GM12891 (cell line): Measurements from ENCODE around the gene SORCS2.

ENCODE experiments used
- DNase-seq: peaks from one replicate; pipeline ENCODE4 v3.0.0; 2011; ENCODE audit warnings: low spot score; ENCODE audit not compliant: insufficient read length
- FAIRE-seq: peaks from 2 replicates; lab custom pipeline; 2011; peaks lifted over from hg19 to GRCh38; lab: Jason Lieb, UNC
- PAX5 ChIP-seq: IDR thresholded peaks from 2 replicates; pipeline ENCODE4 v1.6.1; 2011; ENCODE audit warnings: low read length, moderate library complexity, mild to moderate bottlenecking; ENCODE audit not compliant: insufficient read depth, severe bottlenecking
- POLR2A ChIP-seq: IDR thresholded peaks from 2 replicates; pipeline ENCODE4 v1.6.1; 2011; ENCODE audit warnings: low read depth, low read length, control low read depth
- POLR2AphosphoS5 ChIP-seq: IDR thresholded peaks from 2 replicates; pipeline ENCODE4 v1.6.1; 2011; ENCODE audit warnings: low read depth, low read length, control low read depth
- POU2F2 ChIP-seq: IDR thresholded peaks from 2 replicates; pipeline ENCODE4 v1.6.1; 2011; ENCODE audit warnings: low read depth, mild to moderate bottlenecking, control low read depth, low read length, moderate library complexity
- SPI1 ChIP-seq: IDR thresholded peaks from 2 replicates; pipeline ENCODE4 v1.6.1; 2011; ENCODE audit warnings: low read depth, low read length, control low read depth
- TAF1 ChIP-seq: IDR thresholded peaks from 2 replicates; pipeline ENCODE4 v1.6.1; 2011; ENCODE audit warnings: low read depth, low read length, control low read depth

The SORCS2 gene

DNA sequence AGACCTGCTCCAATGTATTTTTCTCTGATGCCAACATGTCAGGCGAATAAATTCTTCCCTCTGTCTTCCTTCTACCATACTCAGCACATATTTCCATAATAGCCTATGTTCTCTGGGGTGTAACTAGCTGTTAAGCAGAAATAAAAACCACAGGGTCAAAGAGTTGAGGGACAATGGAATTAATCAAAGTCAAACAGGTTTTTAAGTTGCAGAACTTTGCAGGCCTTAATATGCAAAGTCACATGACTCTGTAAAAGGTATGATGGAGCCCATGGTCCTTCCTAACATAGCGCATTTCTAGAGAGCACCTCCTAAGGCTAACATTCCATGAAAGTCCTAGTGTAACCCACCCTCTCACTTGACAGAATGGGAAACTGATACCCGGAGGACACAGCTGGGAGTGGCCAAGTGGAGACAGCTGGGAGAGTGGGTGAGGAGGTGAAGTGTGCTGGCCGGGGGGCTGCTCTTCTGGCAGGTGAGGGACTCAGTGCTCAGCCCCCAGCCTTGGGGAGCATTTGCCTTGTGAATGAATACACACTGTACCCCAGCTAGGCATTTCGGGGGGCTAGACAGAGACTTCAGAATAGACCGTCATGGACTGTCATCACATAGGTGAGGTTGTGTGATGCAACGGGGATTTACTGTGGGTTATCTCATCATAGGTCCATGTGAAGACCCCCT is 8.4 kb upstream of the SORCS2 start:
- no peak for DNase-seq
- no peak for FAIRE-seq
- TF ChIP-seq POLR2A (no peak), SPI1 (no peak), POU2F2 (no peak), TAF1 (no peak), POLR2AphosphoS5 (no peak), PAX5 (no peak)

DNA sequence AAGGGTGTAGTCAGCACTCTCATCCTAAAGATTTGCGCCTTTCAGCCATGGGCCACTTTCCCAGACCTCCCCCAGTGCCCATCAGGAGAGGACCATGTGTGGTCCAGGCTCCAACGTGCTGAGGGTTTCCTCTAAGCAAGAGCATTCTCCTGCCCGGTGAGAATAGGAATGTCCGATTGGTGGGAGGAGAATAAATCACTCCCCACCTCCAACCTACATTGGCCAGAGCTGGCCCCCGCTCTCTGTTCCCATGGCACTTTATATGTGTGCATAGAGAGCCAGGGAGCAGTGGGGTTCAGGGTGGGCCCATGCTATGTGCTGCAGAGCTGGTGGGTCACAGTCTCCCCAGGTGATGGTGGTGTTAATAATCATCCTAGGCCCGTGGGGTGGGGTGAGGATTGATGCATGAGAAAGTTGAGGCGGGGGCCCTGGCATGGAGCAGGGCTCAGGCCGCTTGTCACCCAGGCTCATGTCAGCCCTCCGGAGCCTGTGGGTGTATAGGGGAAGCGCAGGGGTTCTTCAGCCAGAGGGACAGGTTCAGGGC is 6.8 kb upstream of the SORCS2 start:
- no peak for DNase-seq
- TF ChIP-seq POLR2AphosphoS5 (no peak), PAX5 (no peak), POLR2A (no peak), POU2F2 (no peak), TAF1 (no peak)
- FAIRE-seq, result no peak

DNA sequence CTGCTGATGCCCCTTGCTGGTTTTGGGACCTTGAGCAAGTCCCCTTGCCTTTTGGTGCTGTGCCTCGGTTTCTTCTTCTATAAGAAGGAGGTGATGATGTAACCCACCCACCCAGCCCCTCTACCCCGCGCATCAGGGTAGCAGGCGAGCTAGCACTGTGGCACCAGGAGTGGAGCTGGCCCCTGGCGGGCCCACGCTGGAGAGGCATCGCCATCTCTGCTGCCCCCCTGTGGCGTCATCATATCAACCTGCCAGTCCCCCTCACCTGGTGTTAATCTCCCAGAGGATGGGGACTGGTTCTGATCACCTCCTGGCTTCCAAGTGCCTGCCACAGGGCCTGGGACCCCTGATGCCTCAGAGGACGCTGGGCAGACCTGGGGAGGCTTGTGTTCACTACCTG is 6.3 kb upstream of the SORCS2 start:
- no peak for DNase-seq
- TF ChIP-seq PAX5 (no peak), POLR2A (no peak), SPI1 (no peak), POU2F2 (no peak), TAF1 (no peak), POLR2AphosphoS5 (no peak)
- no peak for FAIRE-seq

DNA sequence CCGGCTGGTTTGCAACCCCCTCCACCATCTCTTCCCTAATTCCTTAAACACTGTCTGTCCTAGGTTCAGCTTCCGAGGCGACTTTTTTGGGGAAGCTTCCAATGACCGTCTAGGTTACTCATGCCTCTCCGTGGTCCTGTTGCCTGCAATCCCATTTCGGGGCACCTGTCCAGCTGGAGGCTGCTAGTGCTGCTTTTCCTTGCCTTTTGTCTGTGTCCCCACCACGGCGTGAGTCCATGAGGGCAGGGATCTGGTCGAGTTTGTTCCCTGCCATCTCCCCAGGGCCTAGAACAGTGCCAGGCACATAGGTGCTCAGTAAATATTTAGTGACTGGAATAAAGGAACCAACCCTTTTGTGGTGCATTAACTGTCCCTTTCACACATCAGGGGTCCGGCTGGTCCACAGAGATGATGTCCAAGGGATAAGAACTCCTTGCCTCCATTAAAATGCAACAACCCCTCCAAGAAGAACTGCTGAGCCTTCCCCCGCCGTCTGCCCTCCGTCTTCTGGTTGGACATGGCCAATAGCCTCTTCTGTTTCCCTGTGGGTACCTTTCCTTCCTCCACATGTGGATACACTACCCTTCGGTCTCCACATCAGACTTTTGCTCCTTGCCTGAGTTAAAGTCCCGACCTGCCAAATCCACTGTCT is 5.7 kb upstream of the SORCS2 start:
- no peak for DNase-seq
- no peak for FAIRE-seq
- TF ChIP-seq POLR2A (no peak), PAX5 (no peak), SPI1 (no peak), POLR2AphosphoS5 (no peak), TAF1 (no peak), POU2F2 (no peak)

DNA sequence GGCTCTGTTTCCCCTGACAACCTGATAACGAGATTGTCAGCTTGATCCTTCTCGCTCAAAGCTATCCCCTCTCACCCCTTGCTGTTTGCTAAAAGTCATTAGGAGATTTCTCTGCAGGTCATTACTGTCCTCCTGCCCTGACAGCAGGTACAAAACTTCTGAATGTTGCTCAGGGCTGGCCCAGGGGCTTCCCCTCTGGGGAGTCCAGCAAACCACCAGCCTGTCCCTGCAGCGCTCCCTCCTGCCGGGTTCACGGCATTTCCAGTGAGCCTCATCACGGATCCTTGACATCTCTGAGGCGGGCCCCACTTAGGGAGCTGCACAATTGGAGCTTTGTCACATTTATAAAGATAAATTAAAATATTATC is 5.2 kb upstream of the SORCS2 start:
- FAIRE-seq (no peak), DNase-seq (no peak)
- no peak for TF ChIP-seq PAX5
- no peak for TF ChIP-seq POU2F2
- TF ChIP-seq POLR2AphosphoS5, result no peak
- no peak for TF ChIP-seq SPI1
- no peak for TF ChIP-seq TAF1
- TF ChIP-seq POLR2A, result no peak

DNA sequence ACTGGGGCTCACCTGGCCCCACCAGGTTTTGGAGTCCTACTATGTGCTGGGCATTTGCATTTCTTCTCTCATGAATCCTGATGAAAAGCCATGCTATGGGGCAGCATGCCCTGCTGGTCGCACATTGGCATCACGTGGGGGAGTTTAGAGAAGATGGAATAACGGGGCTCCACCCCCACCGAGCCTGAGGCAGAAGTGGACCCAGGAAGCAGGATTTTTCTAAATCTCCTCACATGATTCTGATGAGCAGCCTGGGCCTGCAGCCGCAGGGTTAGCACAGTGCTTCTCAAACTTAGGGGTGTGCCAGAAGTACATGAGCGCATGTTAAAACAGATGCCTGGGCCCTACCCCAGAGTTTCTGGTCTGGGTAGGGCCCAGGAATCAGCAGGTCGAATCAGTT is 4.6 kb upstream of the SORCS2 start:
- TF ChIP-seq POU2F2 (no peak), SPI1 (no peak), TAF1 (no peak), POLR2AphosphoS5 (no peak), POLR2A (no peak), PAX5 (no peak)
- no peak for DNase-seq
- no peak for FAIRE-seq

DNA sequence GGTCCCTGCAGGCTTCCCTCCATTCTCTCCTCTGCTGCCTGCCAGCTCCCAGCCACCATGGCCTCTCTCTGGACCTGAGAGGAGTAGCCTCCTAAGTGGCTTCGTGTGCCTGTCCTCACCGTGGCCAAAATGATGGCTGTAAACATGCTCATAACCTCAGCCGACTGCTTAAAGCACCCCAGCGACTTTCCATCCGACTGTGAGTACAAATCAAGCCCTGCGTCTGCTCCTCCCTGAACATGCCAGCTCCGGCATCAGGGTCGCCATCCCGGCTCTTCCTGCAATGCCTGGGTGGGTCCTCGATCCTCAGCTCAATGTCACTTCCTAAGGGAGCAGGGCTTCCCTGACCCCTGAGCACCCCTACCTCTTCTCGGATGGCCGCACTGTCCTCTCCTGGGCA is 3.3 kb upstream of the SORCS2 start:
- TF ChIP-seq POLR2AphosphoS5, result no peak
- no peak for TF ChIP-seq POLR2A
- no peak for TF ChIP-seq POU2F2
- no peak for TF ChIP-seq PAX5
- TF ChIP-seq TAF1, result no peak
- no peak for TF ChIP-seq SPI1
- DNase-seq (no peak), FAIRE-seq (no peak)

DNA sequence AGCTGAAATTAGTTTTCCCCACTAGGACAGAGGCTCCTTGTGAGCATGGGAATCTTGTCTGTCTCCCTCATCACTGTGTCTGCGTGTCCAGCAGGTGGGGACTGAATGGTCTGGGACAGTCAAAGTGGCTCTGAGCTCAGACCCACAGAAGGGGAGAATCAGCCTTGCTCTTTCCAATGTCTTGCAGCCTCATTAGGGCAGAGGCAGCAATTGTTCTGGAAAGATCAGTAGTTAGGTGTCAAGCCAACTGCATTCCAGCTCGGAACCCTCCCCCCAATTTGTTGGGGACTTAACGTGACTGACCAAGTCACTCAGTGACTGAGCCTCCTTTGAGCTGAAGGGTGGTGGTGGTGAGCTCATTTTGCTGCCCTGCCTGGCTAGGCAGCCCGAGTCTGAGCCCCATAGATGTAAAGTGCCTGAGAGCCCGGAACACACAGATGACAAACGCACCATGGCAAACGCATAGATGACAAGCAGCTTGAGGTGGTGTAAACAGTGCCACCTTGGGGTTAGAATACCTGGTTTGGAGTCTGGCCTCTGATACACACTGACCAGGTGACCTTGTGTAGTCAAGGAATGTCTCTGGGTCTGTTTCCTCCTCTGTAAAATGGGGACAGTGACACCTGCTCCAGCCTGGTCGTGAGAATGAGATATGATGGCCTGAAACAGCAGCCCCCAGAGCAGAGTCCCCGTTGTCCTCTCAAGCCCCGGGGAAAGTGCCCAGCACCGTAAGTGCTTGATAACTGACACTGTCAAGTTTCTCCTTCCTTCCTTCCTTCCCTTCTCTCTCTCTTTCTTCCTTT is 2.7 kb upstream of the SORCS2 start:
- no peak for FAIRE-seq
- no peak for DNase-seq
- TF ChIP-seq SPI1, result no peak
- no peak for TF ChIP-seq POLR2A
- no peak for TF ChIP-seq POU2F2
- TF ChIP-seq TAF1, result no peak
- no peak for TF ChIP-seq PAX5
- TF ChIP-seq POLR2AphosphoS5, result no peak

DNA sequence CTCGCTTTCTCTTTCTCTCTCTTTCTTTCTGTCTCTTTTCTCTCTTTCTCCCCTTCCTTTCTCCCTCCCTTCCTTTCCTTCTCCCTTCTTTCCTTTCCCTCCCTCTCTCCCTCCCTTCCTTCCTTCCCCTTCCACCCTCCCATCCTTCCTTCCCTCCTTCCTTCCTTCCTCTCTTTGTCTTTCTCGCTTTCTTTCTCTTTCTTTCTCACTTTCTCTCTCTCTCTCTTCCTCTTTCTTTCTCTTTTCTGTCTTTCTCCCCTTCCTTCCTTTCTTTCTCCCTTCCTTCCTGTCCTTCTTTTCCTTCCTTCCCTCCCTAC is 2.1 kb upstream of the SORCS2 start:
- DNase-seq, result no peak
- no peak for FAIRE-seq
- TF ChIP-seq POLR2A, result no peak
- TF ChIP-seq PAX5, result no peak
